ENCODE measurements around the gene ADORA2B. TPM values are rescaled to one million over a fixed set of nuclear protein-coding genes. Genes with fewer than 3 reads are reported as not detected.

Gene ADORA2B
- total RNA-seq, 1 donor from 2014 or later, result 4.0 TPM

- no peaks in the 10 kb centered on the region for H3K36me3 ChIP-seq (ENCODE audit: insufficient read depth, low read length)
- H3K79me2 ChIP-seq (ENCODE audit: insufficient read depth, low read length), result no peaks in the 10 kb centered on the region
- Mint-ChIP-seq H3K4me1 (ENCODE audit: low read depth, unreplicated experiment) (no peaks in the 10 kb centered on the region), H3K27ac (ENCODE audit: unreplicated experiment) (no peak overlapping the region), H3K9me3 (ENCODE audit: unreplicated experiment) (peaks cover 7% of the 10 kb centered on the region), H3K4me3 (ENCODE audit: unreplicated experiment) (no peak overlapping the region), H3K36me3 (ENCODE audit: low read depth, unreplicated experiment) (no peaks in the 10 kb centered on the region), H3K27me3 (ENCODE audit: low read depth, unreplicated experiment) (peaks cover 4% of the 10 kb centered on the region)
- no peaks in the 10 kb centered on the region for H4K20me1 ChIP-seq (ENCODE audit: insufficient read depth, low read length)
- FAIRE-seq, result no peak
- no peak for TF ChIP-seq CTCF (IDR thresholded peaks at IDR 0.05; ENCODE audit: insufficient read depth, low read depth, low read length)
- peak overlapping the region; percentile 77 for H2AFZ ChIP-seq (ENCODE audit: low read depth, low read length)
- H3K27me3 ChIP-seq (ENCODE audit: insufficient read depth, low read length), result no peaks in the 10 kb centered on the region
- H3K27ac ChIP-seq (ENCODE audit: low read depth, low read length), result no peak overlapping the region
- no peaks in the 10 kb centered on the region for H3K9me3 ChIP-seq (ENCODE audit: insufficient read depth, low read depth, low read length)
- H3K9ac ChIP-seq (ENCODE audit: low read length), result no peak overlapping the region
- no peak overlapping the region for H3K4me3 ChIP-seq (ENCODE audit: insufficient read depth, low read depth, low read length)
- peak overlapping the region; percentile 65 for H3K4me2 ChIP-seq (ENCODE audit: low read length)
- H3K4me1 ChIP-seq (ENCODE audit: insufficient read depth, low read length), result peaks cover 21% of the 10 kb centered on the region
- DNase-seq (ENCODE audit: low read depth), result no peak
These were observed 26.7 kb upstream of the ADORA2B start for GRCh38 chr17:15918261-15918660.

GRCh38 chr17:15918661-15919259 is 26.2 kb upstream of the ADORA2B start:
- no peak for DNase-seq (ENCODE audit: low read depth)
- FAIRE-seq, result no peak
- H3K27me3 Mint-ChIP-seq (ENCODE audit: low read depth, unreplicated experiment), result peaks cover 4% of the 10 kb centered on the region
- Histone ChIP-seq H3K4me3 (ENCODE audit: insufficient read depth, low read depth, low read length) (no peak overlapping the region), H3K36me3 (ENCODE audit: insufficient read depth, low read length) (no peaks in the 10 kb centered on the region), H3K79me2 (ENCODE audit: insufficient read depth, low read length) (no peaks in the 10 kb centered on the region), H3K4me2 (ENCODE audit: low read length) (no peak overlapping the region), H3K4me1 (ENCODE audit: insufficient read depth, low read length) (peaks cover 21% of the 10 kb centered on the region), H3K9me3 (ENCODE audit: insufficient read depth, low read depth, low read length) (no peaks in the 10 kb centered on the region), H3K27ac (ENCODE audit: low read depth, low read length) (no peak overlapping the region), H2AFZ (ENCODE audit: low read depth, low read length) (no peak overlapping the region), H4K20me1 (ENCODE audit: insufficient read depth, low read length) (no peaks in the 10 kb centered on the region), H3K9ac (ENCODE audit: low read length) (no peak overlapping the region), H3K27me3 (ENCODE audit: insufficient read depth, low read length) (no peaks in the 10 kb centered on the region)
- H3K4me1 Mint-ChIP-seq (ENCODE audit: low read depth, unreplicated experiment), result no peaks in the 10 kb centered on the region
- H3K4me3 Mint-ChIP-seq (ENCODE audit: unreplicated experiment), result no peak overlapping the region
- no peaks in the 10 kb centered on the region for H3K36me3 Mint-ChIP-seq (ENCODE audit: low read depth, unreplicated experiment)
- no peak overlapping the region for H3K27ac Mint-ChIP-seq (ENCODE audit: unreplicated experiment)
- peaks cover 7% of the 10 kb centered on the region for H3K9me3 Mint-ChIP-seq (ENCODE audit: unreplicated experiment)
- TF ChIP-seq CTCF (IDR thresholded peaks at IDR 0.05; ENCODE audit: insufficient read depth, low read depth, low read length) (no peak), EZH2 (IDR thresholded peaks at IDR 0.05; ENCODE audit: insufficient read depth, low read length) (no peak)

GRCh38 chr17:15919466-15919865 is 25.5 kb upstream of the ADORA2B start:
- Histone ChIP-seq H3K36me3 (ENCODE audit: insufficient read depth, low read length) (no peaks in the 10 kb centered on the region), H2AFZ (ENCODE audit: low read depth, low read length) (no peak overlapping the region), H3K27ac (ENCODE audit: low read depth, low read length) (no peak overlapping the region), H3K4me1 (ENCODE audit: insufficient read depth, low read length) (peaks cover 20% of the 10 kb centered on the region), H3K9ac (ENCODE audit: low read length) (no peak overlapping the region), H3K27me3 (ENCODE audit: insufficient read depth, low read length) (no peaks in the 10 kb centered on the region), H3K79me2 (ENCODE audit: insufficient read depth, low read length) (no peaks in the 10 kb centered on the region), H3K4me2 (ENCODE audit: low read length) (no peak overlapping the region), H3K4me3 (ENCODE audit: insufficient read depth, low read depth, low read length) (no peak overlapping the region), H4K20me1 (ENCODE audit: insufficient read depth, low read length) (no peaks in the 10 kb centered on the region), H3K9me3 (ENCODE audit: insufficient read depth, low read depth, low read length) (no peaks in the 10 kb centered on the region)
- Mint-ChIP-seq H3K27me3 (ENCODE audit: low read depth, unreplicated experiment) (peaks cover 4% of the 10 kb centered on the region), H3K27ac (ENCODE audit: unreplicated experiment) (no peak overlapping the region), H3K9me3 (ENCODE audit: unreplicated experiment) (peaks cover 7% of the 10 kb centered on the region), H3K4me1 (ENCODE audit: low read depth, unreplicated experiment) (no peaks in the 10 kb centered on the region), H3K36me3 (ENCODE audit: low read depth, unreplicated experiment) (no peaks in the 10 kb centered on the region), H3K4me3 (ENCODE audit: unreplicated experiment) (no peak overlapping the region)
- FAIRE-seq (no peak), DNase-seq (ENCODE audit: low read depth) (no peak)
- TF ChIP-seq EZH2 (IDR thresholded peaks at IDR 0.05; ENCODE audit: insufficient read depth, low read length) (no peak), CTCF (IDR thresholded peaks at IDR 0.05; ENCODE audit: insufficient read depth, low read depth, low read length) (no peak)
